GM12878 (cell line): Measurements from ENCODE around the gene HEXB. TPM values are rescaled to one million over a fixed set of nuclear protein-coding genes. Genes with fewer than 3 reads are reported as not detected.

Source experiments
- ATAC-seq: fragments of 200-7000 bp; cut with Tn5 transposase; 3 replicates; pipeline ENCODE4 v1.9.1; 2020; ENCODE audit warnings: mild to moderate bottlenecking, moderate library complexity
- BruUV-seq: library from RNA; stranded (reverse); fragments of 400-500 nt; replicated peaks from 2 replicates; lab custom pipeline; 2021; lab: Mats Ljungman, UMichigan
- CTCF ChIA-PET: fragments of 300-600 bp; sonication (Branson Sonifier 250); formaldehyde crosslinking; extraction: SDS; loops from one replicate; lab custom pipeline; 2021; ENCODE audit warnings: inconsistent platforms; lab: Yijun Ruan, JAX
- POLR2A ChIA-PET: fragments of 350-600 bp; formaldehyde crosslinking; extraction: SDS; loops from one replicate; lab custom pipeline; 2021; ENCODE audit warnings: inconsistent platforms; lab: Charles Lee
- RAD21 ChIA-PET: fragments of 300-600 bp; sonication (Branson Sonifier 250); formaldehyde crosslinking; loops from one replicate; lab custom pipeline; 2023; ENCODE audit warnings: antibody characterized with exemption; ENCODE audit not compliant: unreplicated experiment; lab: Charles Lee
- SMC1A ChIA-PET: fragments of 300-600 bp; sonication (Branson Sonifier 250); formaldehyde crosslinking; loops from one replicate; lab custom pipeline; 2023; ENCODE audit not compliant: unreplicated experiment, uncharacterized antibody; lab: Charles Lee
- DNase-seq: peaks from one replicate; pipeline ENCODE4 v3.0.0-alpha.2; 2011; ENCODE audit warnings: low read depth, low spot score
- FAIRE-seq: peaks from 3 replicates; lab custom pipeline; 2011; peaks lifted over from hg19 to GRCh38; lab: Jason Lieb, UNC
- H2AFZ ChIP-seq: 2 replicates; pipeline ENCODE4 v1.6.0; 2011; ENCODE audit warnings: low read depth, low read length, control low read depth; ENCODE audit not compliant: control insufficient read depth
- H3K27ac ChIP-seq: 2 replicates; pipeline ENCODE4 v1.5.1; 2011; ENCODE audit warnings: control low read depth; ENCODE audit not compliant: control insufficient read depth, insufficient read depth
- H3K27me3 ChIP-seq, 2 experiments: replicated peaks in 1 of 2; 2 replicates each; pipeline versions ENCODE4 v1.6.0 to v1.6.1; 2011; ENCODE audit warnings: low read length in 1 of 2; ENCODE audit not compliant: control insufficient read depth in 2 of 2, insufficient read depth in 2 of 2
- H3K36me3 ChIP-seq, 2 experiments: 2 replicates each; pipeline ENCODE4 v1.5.1; 2011; ENCODE audit warnings: low read length in 1 of 2; ENCODE audit not compliant: control insufficient read depth in 2 of 2, insufficient read depth in 2 of 2
- H3K4me1 ChIP-seq: 2 replicates; pipeline ENCODE4 v1.6.1; 2011; ENCODE audit warnings: mild to moderate bottlenecking, low read length, moderate library complexity, mixed read lengths; ENCODE audit not compliant: control insufficient read depth, insufficient read depth
- H3K4me2 ChIP-seq: 2 replicates; pipeline ENCODE4 v1.6.0; 2011; ENCODE audit warnings: control low read depth; ENCODE audit not compliant: control insufficient read depth, insufficient read depth
- H3K4me3 ChIP-seq: fragments of 200-600 bp; sonication (generic); 2 replicates; pipeline ENCODE4 v1.5.1; 2016
- H3K79me2 ChIP-seq: 2 replicates; pipeline ENCODE4 v1.6.0; 2011; ENCODE audit warnings: low read length; ENCODE audit not compliant: control insufficient read depth, insufficient read depth
- H3K9ac ChIP-seq: 2 replicates; pipeline ENCODE4 v1.8.0; 2011; ENCODE audit warnings: low read length, control low read depth, mixed read lengths; ENCODE audit not compliant: control insufficient read depth, insufficient read depth
- H3K9me3 ChIP-seq: replicated peaks from 3 replicates; pipeline ENCODE4 v1.5.1; 2011; ENCODE audit warnings: mild to moderate bottlenecking, low read length; ENCODE audit not compliant: control insufficient read depth, insufficient read depth
- H4K20me1 ChIP-seq: 2 replicates; pipeline ENCODE4 v1.6.0; 2011; ENCODE audit not compliant: control insufficient read depth, insufficient read depth
- BMI1 ChIP-seq: fragments of 450-650 bp; IDR thresholded peaks from 2 replicates; pipeline ENCODE4 v1.6.1; 2016; ENCODE audit warnings: mild to moderate bottlenecking, moderate library complexity, borderline replicate concordance
- CHD2 ChIP-seq: IDR thresholded peaks from 2 replicates; pipeline ENCODE4 v1.6.1; 2011; ENCODE audit warnings: low read depth, low read length, improper control_type of control experiment, borderline replicate concordance
- CUX1 ChIP-seq: IDR thresholded peaks from 2 replicates; pipeline ENCODE4 v1.6.1; 2012; ENCODE audit warnings: improper control_type of control experiment, low read depth, low read length; ENCODE audit not compliant: insufficient replicate concordance
- IKZF1 ChIP-seq: fragments of 450-650 bp; conservative IDR thresholded peaks from 2 replicates; pipeline ENCODE4 v1.6.1; 2017; ENCODE audit warnings: antibody characterized with exemption, mild to moderate bottlenecking
- IRF5 ChIP-seq: fragments of 450-650 bp; IDR thresholded peaks from 2 replicates; pipeline ENCODE4 v1.6.1; 2017; ENCODE audit warnings: borderline replicate concordance
- RUNX3 ChIP-seq: IDR thresholded peaks from 2 replicates; pipeline ENCODE4 v1.6.1; 2012; ENCODE audit warnings: low read length, inconsistent platforms
- SMAD5 ChIP-seq: IDR thresholded peaks from 2 replicates; pipeline ENCODE4 v1.6.1; 2016; ENCODE audit warnings: antibody characterized with exemption, low read depth
- ZZZ3 ChIP-seq: IDR thresholded peaks from 2 replicates; pipeline ENCODE4 v1.6.1; 2011; ENCODE audit warnings: low read depth; ENCODE audit not compliant: control insufficient read depth, insufficient read length
- WGBS: methylation state at CpG from one replicate; pipeline ENCODE4 v1.1.6; 2016; ENCODE audit warnings: low lambda C conversion rate; ENCODE audit not compliant: insufficient replicate concordance, insufficient coverage; ENCODE audit errors: missing lambda C conversion rate; 5-methylcytosine and 5-hydroxymethylcytosine counted together
- in situ Hi-C: fragments of 300-500 bp; cut with MboI; formaldehyde crosslinking; loops from 9 replicates; pipeline ENCODE4 v1.14.3; 2018; ENCODE audit warnings: mixed read lengths
- intact Hi-C: fragments of 100-400 bp; cut with micrococcal nuclease; formaldehyde crosslinking; loops from one replicate; pipeline ENCODE4 v1.14.2; 2022; ENCODE audit not compliant: unreplicated experiment
- polyA plus RNA-seq, 11 experiments: library from polyadenylated mRNA; depleted of rRNA in 4 of 11; unstranded in 6 of 11; stranded (reverse) in 5 of 11; fragments of >200 nt; fragmentation: Nextera tagmentation in 4 of 11; fragmentation: Illumina TruSeq in 1 of 11; extraction: Ambion mirVana in 4 of 11; extraction: Trizol in 1 of 11; gene quantifications; 1 replicate in 1 of 11; 2 replicates in 10 of 11; pipeline versions ENCODE4 v1.2.1 to v1.2.3, GENCODE V29; 2011 to 2016; ENCODE audit warnings: inconsistent platforms in 2 of 11, missing spikeins in 2 of 11, low read depth in 1 of 11
- total RNA-seq, 4 experiments: library from RNA; depleted of rRNA in 3 of 4; stranded (reverse); fragments of >200 nt in 3 of 4; fragmentation: Illumina TruSeq in 1 of 4; extraction: Trizol in 1 of 4; gene quantifications; 2 replicates each; pipeline versions ENCODE4 v1.2.1 to v1.2.3, GENCODE V29; 2013 to 2021

The HEXB gene
- total and polyA plus RNA-seq, 10 of the 15 experiments (the other 5 are each of a cell fraction or from before 2014, with no cell fraction given), result 13.5 to 76.0 (median 42.6) TPM

- DNase-seq (no peak), ATAC-seq (no peak), FAIRE-seq (peak; percentile 35)
- RAD21 ChIA-PET, result interaction anchor here (0.7 to 3.1 kb wide), 9 partner anchors 8 to 330 kb away, joined by 3 to 7 read pairs (median 3); no protein-coding TSS in a partner anchor
- peak overlapping the region; percentile 87 for H3K4me2 ChIP-seq
- peaks cover 59% of the 10 kb centered on the region for H3K79me2 ChIP-seq
- peaks cover 12% of the 10 kb centered on the region for H3K4me1 ChIP-seq
- H4K20me1 ChIP-seq, result no peaks in the 10 kb centered on the region
- CTCF ChIA-PET, result interaction anchor here (1.1 to 2.6 kb wide), 6 partner anchors 12 to 737 kb away, joined by 3 to 8 read pairs (median 6); no protein-coding TSS in a partner anchor
- H3K9me3 ChIP-seq, result no peaks in the 10 kb centered on the region
- H3K27me3 ChIP-seq, result no peaks in the 10 kb centered on the region
- peak overlapping the region; percentile 84 for H3K9ac ChIP-seq
- H3K27ac ChIP-seq, result peak overlapping the region; percentile 55
- POLR2A ChIA-PET, result interaction anchor here (0.9 to 1.0 kb wide), 2 partner anchors 9 to 148 kb away, joined by 3 read pairs; no protein-coding TSS in a partner anchor
- intact Hi-C loops, result loop anchor here (2.0 to 10.0 kb wide), 2 partner anchors 148 to 954 kb away; no protein-coding TSS in a partner anchor
- no peak overlapping the region for H2AFZ ChIP-seq
- SMC1A ChIA-PET, result interaction anchor here (0.6 to 6.9 kb wide), 11 partner anchors 7 to 736 kb away, joined by 3 to 51 read pairs (median 4); no protein-coding TSS in a partner anchor
- WGBS, result 76% methylated on average over 1 of the region's 1 CpG
- peak overlapping the region; percentile 92 for H3K4me3 ChIP-seq
- in situ Hi-C loops, result loop anchor here (5.0 kb wide), 1 partner anchor 146 kb away; no protein-coding TSS in a partner anchor
- no TSS peak for BruUV-seq
- 0 out of 2 replicates have a peak, but pooled peaks have one; percentile 11 for TF ChIP-seq SMAD5
- TF ChIP-seq BMI1, result no peak
- TF ChIP-seq RUNX3, result no peak
- TF ChIP-seq CUX1, result no peak
- TF ChIP-seq ZZZ3, result no peak
- no peak for TF ChIP-seq CHD2
- TF ChIP-seq IKZF1, result no peak
- TF ChIP-seq IRF5, result no peak
- peaks cover 14 to 16% of the 10 kb centered on the region in 2 experiments for H3K36me3 ChIP-seq
Observed at GRCh38 chr5:74638544-74638969, 46.5 kb upstream of the HEXB start.
